AG04450 (cell line): ENCODE results near the gene CD44. TPM values are rescaled to one million over a fixed set of nuclear protein-coding genes. Genes with fewer than 3 reads are reported as not detected.

Experiments used
- CTCF ChIA-PET: fragments of 300-600, 350-600 bp; formaldehyde crosslinking; extraction: SDS; loops from one replicate; lab custom pipeline; 2022; ENCODE audit warnings: antibody characterized with exemption, inconsistent platforms; lab: Charles Lee
- POLR2A ChIA-PET: fragments of 350-600 bp; formaldehyde crosslinking; extraction: SDS; loops from one replicate; lab custom pipeline; 2021; ENCODE audit warnings: antibody characterized with exemption, inconsistent platforms; lab: Yijun Ruan, JAX
- DNase-seq: peaks from one replicate; pipeline ENCODE4 v3.0.0-alpha.2; 2011; ENCODE audit warnings: low read depth, low spot score
- H3K27ac ChIP-seq: one replicate; pipeline ENCODE4 v1.5.1; 2012; ENCODE audit warnings: low read depth, low read length, control low read depth
- H3K27me3 ChIP-seq: one replicate; pipeline ENCODE4 v1.6.0; 2012; ENCODE audit warnings: low read length; ENCODE audit not compliant: control insufficient read depth, insufficient read depth
- H3K4me3 ChIP-seq: 2 replicates; pipeline ENCODE4 v1.5.1; 2011; ENCODE audit warnings: mild to moderate bottlenecking, low read depth, low read length, control low read depth
- H3K9me3 ChIP-seq: 2 replicates; pipeline ENCODE4 v1.5.1; 2012; ENCODE audit warnings: low read length; ENCODE audit not compliant: control insufficient read depth, insufficient read depth
- CTCF ChIP-seq: IDR thresholded peaks from 2 replicates; pipeline ENCODE4 v1.5.1; 2011; ENCODE audit warnings: low read depth, low read length, control low read depth, inconsistent platforms
- polyA plus RNA-seq: library from polyadenylated mRNA; depleted of rRNA; stranded (reverse); fragments of >200 nt; gene quantifications from 2 replicates; pipeline ENCODE4 v1.2.3, GENCODE V29; 2011

Gene CD44
- polyA plus RNA-seq, 1 experiment = 1,817 TPM

GRCh38 chr11:35197292-35197691 is 58.3 kb downstream of the CD44 start:
- no peaks in the 10 kb centered on the region for H3K9me3 ChIP-seq
- no peak for DNase-seq
- no peak for TF ChIP-seq CTCF
- H3K4me3 ChIP-seq = no peak overlapping the region
- no peak overlapping the region for H3K27ac ChIP-seq
- POLR2A ChIA-PET = no interaction called here
- CTCF ChIA-PET = no interaction called here
- H3K27me3 ChIP-seq = no peaks in the 10 kb centered on the region

- POLR2A ChIA-PET = no interaction called here
- Histone ChIP-seq H3K27me3 (no peaks in the 10 kb centered on the region), H3K9me3 (no peaks in the 10 kb centered on the region), H3K4me3 (no peak overlapping the region), H3K27ac (no peak overlapping the region)
- CTCF ChIA-PET = no interaction called here
- TF ChIP-seq CTCF = no peak
- DNase-seq = no peak
Measured at GRCh38 chr11:35200811-35201341, 61.9 kb downstream of the CD44 start.

GRCh38 chr11:35204614-35205013 is 65.6 kb downstream of the CD44 start:
- POLR2A ChIA-PET = no interaction called here

GRCh38 chr11:35206616-35207015 is 67.6 kb downstream of the CD44 start:
- no peaks in the 10 kb centered on the region; the same call in 1 of the 2 replicates for H3K9me3 ChIP-seq
- H3K27ac ChIP-seq = no peak overlapping the region
- CTCF ChIA-PET = no interaction called here
- no peak overlapping the region for H3K4me3 ChIP-seq
- no peaks in the 10 kb centered on the region for H3K27me3 ChIP-seq
- no peak for DNase-seq
- TF ChIP-seq CTCF = no peak
- POLR2A ChIA-PET = no interaction called here

More at GRCh38 chr11:35204614-35205013, 65.6 kb downstream of the CD44 start:
- no peak for DNase-seq
- CTCF ChIA-PET = interaction anchor here (0.9 kb wide), 1 partner anchor 187 kb away, joined by 3 read pairs; no protein-coding TSS in a partner anchor
- no peak overlapping the region for H3K4me3 ChIP-seq
- H3K27me3 ChIP-seq = no peaks in the 10 kb centered on the region
- H3K27ac ChIP-seq = no peak overlapping the region
- no peaks in the 10 kb centered on the region; the same call in 1 of the 2 replicates for H3K9me3 ChIP-seq
- no peak for TF ChIP-seq CTCF

- POLR2A ChIA-PET = no interaction called here
- no peak for DNase-seq
- CTCF ChIA-PET = no interaction called here
- no peak for TF ChIP-seq CTCF
- no peaks in the 10 kb centered on the region; the same call in 1 of the 2 replicates for H3K9me3 ChIP-seq
- H3K4me3 ChIP-seq = no peak overlapping the region
- H3K27ac ChIP-seq = no peak overlapping the region
- no peaks in the 10 kb centered on the region for H3K27me3 ChIP-seq
Measured at GRCh38 chr11:35207471-35208403, 68.8 kb downstream of the CD44 start.
